Esophagus squamous epithelium (tissue), 5 donors: ENCODE results near the gene IFT122. TPM values are rescaled to one million over a fixed set of nuclear protein-coding genes. Genes with fewer than 3 reads are reported as not detected.

Source experiments
- DNase-seq: peaks from one replicate; lab custom pipeline; 2025; lab: John Stamatoyannopoulos, UW
- H3K27ac ChIP-seq, 4 donors: fragments of 200-600 bp; sonication (generic); one replicate each; pipeline ENCODE4 v1.5.1; 2016 to 2019; ENCODE audit warnings: mild to moderate bottlenecking in 1 of 4
- H3K27me3 ChIP-seq, 4 donors: fragments of 200-600 bp; sonication (generic); 1 replicate in 3 of 4; 2 replicates in 1 of 4; pipeline versions ENCODE4 v1.5.1 to v1.6.0; 2017 to 2021; ENCODE audit warnings: antibody characterized with exemption in 1 of 4
- H3K36me3 ChIP-seq, 3 donors: fragments of 200-600 bp; sonication (generic); one replicate each; pipeline ENCODE4 v1.5.1; 2016 to 2019
- H3K4me1 ChIP-seq, 3 donors: fragments of 200-600 bp; sonication (generic); one replicate each; pipeline ENCODE4 v1.5.1; 2017 to 2019
- H3K4me3 ChIP-seq, 4 donors: fragments of 200-600 bp; sonication (generic); 1 replicate in 3 of 4; 2 replicates in 1 of 4; pipeline ENCODE4 v1.5.1; 2016 to 2019; ENCODE audit warnings: mild to moderate bottlenecking in 2 of 4, moderate library complexity in 1 of 4
- H3K9me3 ChIP-seq, 3 donors: fragments of 200-600 bp; sonication (generic); one replicate each; pipeline ENCODE4 v1.5.1; 2016 to 2019
- POLR2A ChIP-seq, 4 donors: fragments of 450-650 bp; IDR thresholded peaks; one replicate each; pipeline ENCODE4 v1.6.1; 2017; ENCODE audit warnings: antibody characterized with exemption in 4 of 4, mild to moderate bottlenecking in 4 of 4, moderate library complexity in 3 of 4
- WGBS, 2 donors: methylation state at CpG; one replicate each; pipeline ENCODE4 v1.1.5; 2018; 5-methylcytosine and 5-hydroxymethylcytosine counted together
- intact Hi-C: fragments of 100-400 bp; cut with DNase I; formaldehyde crosslinking; loops from one replicate; pipeline ENCODE4 v1.15.0; 2022
- total RNA-seq, 4 donors: library from RNA; depleted of rRNA; stranded (reverse); fragments of >200 nt; gene quantifications; one replicate each; pipeline ENCODE4 v1.1.0, GENCODE V29; 2016
- TF ChIP-seq, protein P1 (sequence below), 6 experiments: fragments of 450-650 bp in 4 of 6; fragments of 200-600 bp in 2 of 6; sonication (generic) in 2 of 6; IDR thresholded peaks; one replicate each; pipeline ENCODE4 v1.5.1; 2016 to 2019; ENCODE audit warnings: antibody characterized with exemption in 6 of 6, mild to moderate bottlenecking in 4 of 6, moderate library complexity in 4 of 6
- donor health status: DM: yes; HTN: yes; CAD: no.

The IFT122 gene
- total RNA-seq, 4 donors from 2014 or later, result 6.0 to 26.5 (median 11.5) TPM

DNA sequence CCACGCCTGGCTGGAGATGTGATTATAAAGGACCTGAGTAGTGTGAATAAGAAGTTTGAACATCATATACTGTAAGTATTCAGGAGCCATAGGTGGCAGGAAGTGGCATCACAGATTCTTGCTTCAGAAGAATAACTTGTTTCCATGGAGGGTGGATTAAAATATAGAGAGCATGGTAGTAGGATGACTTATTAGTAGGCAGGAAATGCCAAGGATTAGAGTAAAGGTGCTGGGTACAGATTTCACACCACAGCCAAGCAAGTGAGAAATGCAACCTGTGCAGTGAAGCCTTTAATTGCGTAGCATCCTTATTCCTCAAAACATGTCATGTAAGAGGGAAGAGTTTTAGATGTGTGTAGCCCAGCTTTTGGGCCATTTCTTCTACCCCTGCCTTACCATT lies 30.8 kb downstream of the IFT122 start:
- TF ChIP-seq, protein P1, sequence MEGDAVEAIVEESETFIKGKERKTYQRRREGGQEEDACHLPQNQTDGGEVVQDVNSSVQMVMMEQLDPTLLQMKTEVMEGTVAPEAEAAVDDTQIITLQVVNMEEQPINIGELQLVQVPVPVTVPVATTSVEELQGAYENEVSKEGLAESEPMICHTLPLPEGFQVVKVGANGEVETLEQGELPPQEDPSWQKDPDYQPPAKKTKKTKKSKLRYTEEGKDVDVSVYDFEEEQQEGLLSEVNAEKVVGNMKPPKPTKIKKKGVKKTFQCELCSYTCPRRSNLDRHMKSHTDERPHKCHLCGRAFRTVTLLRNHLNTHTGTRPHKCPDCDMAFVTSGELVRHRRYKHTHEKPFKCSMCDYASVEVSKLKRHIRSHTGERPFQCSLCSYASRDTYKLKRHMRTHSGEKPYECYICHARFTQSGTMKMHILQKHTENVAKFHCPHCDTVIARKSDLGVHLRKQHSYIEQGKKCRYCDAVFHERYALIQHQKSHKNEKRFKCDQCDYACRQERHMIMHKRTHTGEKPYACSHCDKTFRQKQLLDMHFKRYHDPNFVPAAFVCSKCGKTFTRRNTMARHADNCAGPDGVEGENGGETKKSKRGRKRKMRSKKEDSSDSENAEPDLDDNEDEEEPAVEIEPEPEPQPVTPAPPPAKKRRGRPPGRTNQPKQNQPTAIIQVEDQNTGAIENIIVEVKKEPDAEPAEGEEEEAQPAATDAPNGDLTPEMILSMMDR (IDR thresholded peaks at IDR 0.05), result no peak
- no peak for TF ChIP-seq POLR2A (IDR thresholded peaks at IDR 0.05)
- Histone ChIP-seq H3K36me3 (peaks cover 0 to 52% (median 0%) of the 10 kb centered on the region in 3 donors), H3K27me3 (no peaks in the 10 kb centered on the region), H3K4me3 (no peak overlapping the region), H3K27ac (no peak overlapping the region), H3K9me3 (no peaks in the 10 kb centered on the region), H3K4me1 (peaks cover 0 to 14% (median 0%) of the 10 kb centered on the region in 3 donors)
- intact Hi-C loops, result no loop called here
- WGBS, 2 donors, result 88 to 93% methylated on average over 2 of the region's 2 CpGs
- no peak for DNase-seq

DNA sequence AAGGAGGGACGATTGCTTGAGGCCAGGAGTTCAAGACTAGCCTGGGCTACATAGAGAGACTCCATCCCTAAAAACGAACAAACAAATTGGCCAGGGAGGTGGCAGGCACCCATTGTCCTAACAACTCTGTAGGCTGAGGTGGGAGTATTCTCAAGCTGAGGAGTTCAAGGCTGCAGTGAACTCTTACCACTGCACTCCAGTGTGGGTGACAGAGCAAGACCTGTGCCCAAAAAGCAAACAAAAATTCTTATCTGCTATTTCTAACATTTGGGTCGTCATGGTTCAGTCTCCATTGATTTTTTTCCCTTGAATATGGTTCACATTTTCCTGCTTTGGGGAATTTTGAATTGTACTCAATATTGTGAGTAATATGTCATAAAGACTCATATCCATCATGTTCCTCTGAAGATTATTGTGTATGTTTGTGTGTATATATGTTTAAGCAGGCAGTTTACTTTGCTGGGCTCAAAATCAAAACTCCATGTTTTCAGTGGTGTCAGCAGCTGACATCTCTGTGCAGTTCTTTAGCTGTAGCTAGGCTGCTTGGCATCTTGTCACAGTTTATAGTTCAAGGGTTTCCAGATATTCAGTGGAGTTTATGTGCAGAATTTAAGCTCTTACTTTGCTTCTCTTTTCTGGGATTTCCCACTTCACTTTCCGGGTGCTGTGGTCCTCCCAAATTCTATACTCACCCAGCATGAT lies 33.2 kb downstream of the IFT122 start:
- peaks cover 0 to 71% (median 11%) of the 10 kb centered on the region in 3 donors for H3K36me3 ChIP-seq
- intact Hi-C loops, result no loop called here
- peaks cover 0 to 14% (median 0%) of the 10 kb centered on the region in 3 donors for H3K4me1 ChIP-seq
- 80 to 82% methylated on average over 4 of the region's 4 CpGs for WGBS, 2 donors
- H3K4me3 ChIP-seq, result no peak overlapping the region
- H3K27me3 ChIP-seq, result no peaks in the 10 kb centered on the region
- TF ChIP-seq, protein P1 (IDR thresholded peaks at IDR 0.05), result no peak
- TF ChIP-seq POLR2A (IDR thresholded peaks at IDR 0.05), result no peak
- H3K9me3 ChIP-seq, result no peaks in the 10 kb centered on the region
- no peak overlapping the region for H3K27ac ChIP-seq
- DNase-seq, result no peak

DNA sequence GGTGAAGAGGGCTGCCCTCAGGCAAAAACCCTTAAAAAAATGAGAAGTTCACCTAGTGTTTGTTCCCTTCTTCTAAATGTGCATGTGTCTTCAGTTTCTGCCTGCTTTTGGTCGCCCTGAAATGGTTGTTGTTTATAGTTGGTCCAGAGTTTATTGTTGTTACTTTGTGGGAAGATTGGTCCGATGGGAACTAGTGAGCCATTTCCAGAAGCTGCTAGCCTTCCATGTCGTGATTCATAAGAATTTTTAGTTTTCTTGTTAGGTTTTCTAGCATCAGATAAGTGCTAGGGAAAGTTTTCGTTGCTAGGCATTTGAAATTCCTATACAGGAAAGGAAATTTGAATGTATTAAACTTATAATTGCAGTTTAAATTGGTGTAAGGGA lies 33.7 kb downstream of the IFT122 start:
- no peak overlapping the region for H3K4me3 ChIP-seq
- H3K27me3 ChIP-seq, result no peaks in the 10 kb centered on the region
- no peak for TF ChIP-seq POLR2A (IDR thresholded peaks at IDR 0.05)
- TF ChIP-seq, protein P1 (IDR thresholded peaks at IDR 0.05), result no peak
- intact Hi-C loops, result no loop called here
- H3K27ac ChIP-seq, result no peak overlapping the region
- peaks cover 0 to 76% (median 11%) of the 10 kb centered on the region in 3 donors for H3K36me3 ChIP-seq
- peaks cover 0 to 10% (median 0%) of the 10 kb centered on the region in 3 donors for H3K4me1 ChIP-seq
- no peaks in the 10 kb centered on the region for H3K9me3 ChIP-seq
- DNase-seq, result no peak
- WGBS, 2 donors, result 71 to 87% methylated on average over 4 of the region's 4 CpGs

DNA sequence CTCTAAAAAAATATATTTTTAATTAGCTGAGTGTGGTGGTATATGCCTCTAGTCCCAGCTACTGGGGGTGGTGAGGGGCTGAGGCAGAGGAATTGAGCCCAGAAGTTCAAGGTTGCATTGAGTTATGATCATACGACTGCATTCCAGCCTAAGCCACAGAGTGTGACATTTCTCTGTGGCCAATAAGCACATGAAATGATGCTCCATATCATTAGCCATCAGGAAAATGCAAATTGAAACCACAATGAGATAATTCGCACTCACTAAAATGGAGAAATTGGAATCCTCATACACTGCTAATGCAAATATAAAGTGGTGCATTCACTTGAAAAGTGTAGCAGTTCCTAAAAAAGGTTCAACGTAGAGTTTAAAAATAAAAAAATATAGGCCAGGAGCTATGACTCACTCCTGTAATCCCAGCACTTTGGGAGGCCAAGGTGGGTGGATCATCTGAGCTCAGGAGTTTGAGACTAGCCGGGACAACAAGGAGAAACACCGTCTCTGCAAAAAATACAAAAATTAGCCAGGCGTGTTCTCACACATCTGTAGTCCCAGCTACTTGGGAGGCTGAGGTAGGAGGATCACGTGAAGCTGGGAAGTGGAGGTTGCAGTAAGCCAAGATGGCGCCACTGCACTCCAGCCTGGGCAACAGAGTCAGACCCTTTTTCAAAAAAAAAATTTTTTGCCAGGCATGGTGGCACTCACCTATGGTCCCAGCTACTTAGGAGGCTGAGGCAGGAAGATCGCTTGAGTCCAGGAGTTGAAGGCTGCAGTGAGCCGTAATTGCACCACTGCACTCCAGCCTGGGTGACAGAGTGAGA lies 35.2 kb downstream of the IFT122 start:
- TF ChIP-seq, protein P1 (IDR thresholded peaks at IDR 0.05), result no peak
- TF ChIP-seq POLR2A (IDR thresholded peaks at IDR 0.05), result no peak
- no peaks in the 10 kb centered on the region for H3K9me3 ChIP-seq
- no peaks in the 10 kb centered on the region for H3K27me3 ChIP-seq
- H3K4me1 ChIP-seq, result no peaks in the 10 kb centered on the region
- peaks cover 0 to 75% (median 11%) of the 10 kb centered on the region in 3 donors for H3K36me3 ChIP-seq
- H3K27ac ChIP-seq, result no peak overlapping the region
- H3K4me3 ChIP-seq, result no peak overlapping the region
- DNase-seq, result no peak
- intact Hi-C loops, result no loop called here
- WGBS, 2 donors, result 66 to 71% methylated on average over 9 to 10 of the region's 10 CpGs

DNA sequence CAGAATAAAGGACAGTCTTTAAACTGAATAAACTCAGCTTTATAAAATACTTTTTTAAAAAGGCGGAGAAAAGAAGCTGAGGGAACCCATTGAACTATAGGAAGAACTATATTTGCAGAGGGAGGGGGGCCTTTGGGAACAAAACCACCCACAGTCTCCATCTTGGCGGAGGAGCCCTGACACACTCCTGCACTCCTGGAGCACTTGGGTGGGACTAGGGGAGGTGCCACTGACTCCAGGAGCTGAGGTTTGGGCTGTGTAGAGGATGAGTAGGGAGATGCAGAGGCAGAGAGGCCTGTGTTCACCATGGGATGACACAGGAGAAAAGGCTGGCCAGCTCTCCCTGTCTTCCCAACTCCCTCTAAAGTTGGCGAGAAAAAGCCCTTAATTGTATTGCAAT lies 35.8 kb downstream of the IFT122 start:
- DNase-seq, result no peak
- H3K9me3 ChIP-seq, result no peaks in the 10 kb centered on the region
- TF ChIP-seq POLR2A (IDR thresholded peaks at IDR 0.05), result no peak
- TF ChIP-seq, protein P1 (IDR thresholded peaks at IDR 0.05), result no peak
- H3K36me3 ChIP-seq, result peaks cover 0 to 73% (median 11%) of the 10 kb centered on the region in 3 donors
- intact Hi-C loops, result no loop called here
- H3K4me3 ChIP-seq, result no peak overlapping the region
- H3K4me1 ChIP-seq, result peaks cover 0 to 6% (median under 1%) of the 10 kb centered on the region in 3 donors
- H3K27me3 ChIP-seq, result no peaks in the 10 kb centered on the region
- no peak overlapping the region for H3K27ac ChIP-seq
- WGBS, 2 donors, result 87 to 95% methylated on average over 3 of the region's 3 CpGs
